K562 treated with DMSO at 1 percent for 24 hours (cell line): ENCODE measurements around the gene ZNF532. TPM values are rescaled to one million over a fixed set of nuclear protein-coding genes. Genes with fewer than 3 reads are reported as not detected.

Source experiments
- total RNA-seq: library from RNA; unstranded; fragments of 300-600 nt; gene quantifications from 2 replicates; pipeline ENCODE4 v1.2.3, GENCODE V29; 2022; ENCODE audit warnings: low read depth; ENCODE audit not compliant: insufficient read depth

Gene ZNF532
- total RNA-seq, result not detected in 2 replicates

GRCh38 chr18:58864146-58865032, at the start of gene ZNF532:
ZNF532 (plus strand) TSS chr18:58864877. CDS start in a region left out here.

Other genes starting within 250 kb of the ZNF532 start
- 0.10 and 0.22 TPM in 2 replicates for gene ALPK2, start 235.8 kb upstream of the ZNF532 start, total RNA-seq
- gene MALT1, start 193.4 kb upstream of the ZNF532 start, total RNA-seq, result 0.86 and 0.95 TPM in 2 replicates